HepG2 (cell line): ENCODE results near the gene MAP3K3. TPM values are rescaled to one million over a fixed set of nuclear protein-coding genes. Genes with fewer than 3 reads are reported as not detected.

Source experiments
- AGO2 ChIP-seq: fragments of 200-400 bp; formaldehyde crosslinking; optimal IDR thresholded peaks from 2 replicates; pipeline ENCODE3; 2017; ENCODE audit warnings: mild to moderate bottlenecking, low read depth, low read length, moderate library complexity
- EHMT2 ChIP-seq: fragments of 200-600 bp; sonication (generic); IDR thresholded peaks from 2 replicates; pipeline ENCODE4 v1.7.0; 2017; ENCODE audit warnings: antibody characterized with exemption, low read depth, low read length, borderline replicate concordance
- ERF ChIP-seq: IDR thresholded peaks from 2 replicates; pipeline ENCODE4 v1.6.1; 2018; ENCODE audit warnings: missing biosample characterization, missing genetic modification reagents
- RARG ChIP-seq: sonication (generic); formaldehyde crosslinking; IDR thresholded peaks from 2 replicates; pipeline ENCODE4 v1.4.0; 2020; ENCODE audit warnings: low read depth, mild to moderate bottlenecking, missing genetic modification reagents
- REL ChIP-seq: sonication (generic); formaldehyde crosslinking; conservative IDR thresholded peaks from 2 replicates; pipeline ENCODE4 v1.8.0; 2022; ENCODE audit warnings: mild to moderate bottlenecking, missing genetic modification reagents, moderate library complexity
- SYNCRIP ChIP-seq: fragments of 200-400 bp; formaldehyde crosslinking; IDR thresholded peaks from 2 replicates; pipeline ENCODE4 v1.6.1; 2018; ENCODE audit warnings: mild to moderate bottlenecking, low read depth, low read length; ENCODE audit not compliant: insufficient read depth
- TMF1 ChIP-seq: sonication (generic); formaldehyde crosslinking; IDR thresholded peaks from 2 replicates; pipeline ENCODE4 v1.8.1; 2022; ENCODE audit warnings: low read depth, missing genetic modification reagents
- ZBTB3 ChIP-seq: sonication (generic); formaldehyde crosslinking; IDR thresholded peaks from 2 replicates; pipeline ENCODE4 v1.4.0; 2020; ENCODE audit warnings: low read depth, mild to moderate bottlenecking, moderate library complexity, missing genetic modification reagents, borderline replicate concordance
- ZNF121 ChIP-seq: sonication (generic); formaldehyde crosslinking; IDR thresholded peaks from 2 replicates; pipeline ENCODE4 v1.5.0; 2020; ENCODE audit warnings: mild to moderate bottlenecking, missing genetic modification reagents
- ZNF468 ChIP-seq: sonication (generic); formaldehyde crosslinking; IDR thresholded peaks from 2 replicates; pipeline ENCODE4 v1.8.0; 2022; ENCODE audit warnings: mild to moderate bottlenecking, moderate library complexity, missing genetic modification reagents
- ZNF660 ChIP-seq: sonication (generic); formaldehyde crosslinking; IDR thresholded peaks from 2 replicates; pipeline ENCODE4 v1.5.1; 2020; ENCODE audit warnings: mild to moderate bottlenecking, low read depth, missing genetic modification reagents, borderline replicate concordance
- ZNF772 ChIP-seq: sonication (generic); formaldehyde crosslinking; IDR thresholded peaks from 2 replicates; pipeline ENCODE4 v1.5.0; 2020; ENCODE audit warnings: mild to moderate bottlenecking, missing genetic modification reagents
- ZNF780A ChIP-seq: sonication (generic); formaldehyde crosslinking; IDR thresholded peaks from 2 replicates; pipeline ENCODE4 v1.8.0; 2022; ENCODE audit warnings: mild to moderate bottlenecking, missing genetic modification reagents, moderate library complexity
- polyA plus RNA-seq, 8 experiments: library from polyadenylated mRNA; depleted of rRNA in 3 of 8; stranded (reverse) in 7 of 8; unstranded in 1 of 8; fragments of >200 nt; fragmentation: Illumina TruSeq in 4 of 8; extraction: Trizol in 4 of 8; gene quantifications; 2 replicates each; pipeline versions ENCODE4 v1.2.1 to v1.2.3, GENCODE V29; 2011 to 2016; ENCODE audit warnings: low read depth in 4 of 8, missing spikeins in 1 of 8, mixed read lengths in 1 of 8; ENCODE audit not compliant: insufficient read depth in 1 of 8
- total RNA-seq, 5 experiments: library from RNA; depleted of rRNA; stranded (reverse); fragments of >200 nt; fragmentation: Illumina TruSeq; extraction: Trizol; gene quantifications; 2 replicates each; pipeline ENCODE4 v1.2.3, GENCODE V29; 2016; ENCODE audit warnings: low read depth in 1 of 5
- TF ChIP-seq, protein P1 (sequence below): sonication (generic); formaldehyde crosslinking; IDR thresholded peaks from 2 replicates; pipeline ENCODE4 v1.4.0; 2020; ENCODE audit warnings: mild to moderate bottlenecking, missing genetic modification reagents
- TF ChIP-seq, protein P2 (sequence below): sonication (generic); formaldehyde crosslinking; IDR thresholded peaks from 2 replicates; pipeline ENCODE4 v1.5.0; 2020; ENCODE audit warnings: missing genetic modification reagents
- TF ChIP-seq, protein P3 (sequence below): sonication (generic); formaldehyde crosslinking; IDR thresholded peaks from 2 replicates; pipeline ENCODE4 v1.5.0; 2020; ENCODE audit warnings: missing genetic modification reagents, mild to moderate bottlenecking, borderline replicate concordance
- TF ChIP-seq, protein P4 (sequence below): sonication (generic); formaldehyde crosslinking; IDR thresholded peaks from 2 replicates; pipeline ENCODE4 v1.5.1; 2020; ENCODE audit warnings: mild to moderate bottlenecking, missing genetic modification reagents, borderline replicate concordance

The MAP3K3 gene
- total and polyA plus RNA-seq, 2 of the 13 experiments (the other 11 are each of a cell fraction or from before 2014, with no cell fraction given) = 17.7 to 21.8 TPM

DNA sequence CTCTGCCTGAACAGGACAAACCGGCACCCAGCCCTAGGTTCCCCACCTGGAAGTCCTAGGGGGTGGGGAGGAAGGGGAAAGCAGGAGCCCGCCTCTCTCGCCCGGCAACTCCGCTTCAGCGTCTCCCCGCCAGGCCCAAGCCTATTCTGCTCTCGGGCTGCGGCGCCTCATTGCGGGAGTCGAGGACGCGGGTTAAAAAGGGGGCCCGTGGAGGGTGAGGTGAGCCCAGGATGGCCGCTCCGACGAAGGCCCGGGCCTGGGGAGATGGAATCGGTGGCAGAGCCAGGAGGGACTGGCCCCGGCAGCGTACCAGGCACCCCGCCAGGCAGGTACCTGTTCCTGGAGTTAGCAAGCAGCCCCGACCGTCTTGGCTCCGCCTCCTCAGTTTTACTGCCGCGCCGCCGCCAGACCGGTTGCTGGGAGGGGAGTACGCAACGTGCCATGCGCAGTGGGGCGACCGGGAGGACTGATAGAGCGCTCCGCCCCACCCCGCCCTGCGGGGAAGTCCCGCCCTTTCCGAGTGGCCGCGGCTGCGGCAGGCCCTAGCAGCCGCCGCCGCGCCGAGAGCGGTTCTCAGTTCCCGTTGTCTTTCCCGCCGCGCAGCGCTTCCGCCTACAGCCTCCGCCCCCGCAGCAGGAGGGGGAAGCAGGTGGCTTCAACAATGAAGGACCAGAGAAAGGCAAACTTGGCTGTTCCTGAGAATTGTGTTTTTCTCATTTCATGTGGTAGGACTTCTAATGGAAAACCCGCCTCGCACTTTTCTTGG, 119.4 kb downstream of the MAP3K3 start, which contains the start of gene STRADA (continued):
- TF ChIP-seq ZNF121 (CRISPR knock-in tag) (peak; percentile 82), SYNCRIP (no peak), ZBTB3 (0 out of 2 replicates have a peak, but pooled peaks have one; percentile 47), RARG (CRISPR knock-in tag) (no peak), REL (CRISPR knock-in tag) (peak; percentile 67; the same call in 1 of the 2 replicates), ZNF468 (peak; percentile 34; the same call in 1 of the 2 replicates), EHMT2 (no peak), ZNF660 (no peak), ERF (CRISPR knock-in tag) (peak; percentile 74), TMF1 (CRISPR knock-in tag) (peak; percentile 81; the same call in 1 of the 2 replicates), ZNF772 (peak; percentile 79), AGO2 (peak; percentile 84), ZNF780A (CRISPR knock-in tag) (no peak)
- TF ChIP-seq, protein P1, sequence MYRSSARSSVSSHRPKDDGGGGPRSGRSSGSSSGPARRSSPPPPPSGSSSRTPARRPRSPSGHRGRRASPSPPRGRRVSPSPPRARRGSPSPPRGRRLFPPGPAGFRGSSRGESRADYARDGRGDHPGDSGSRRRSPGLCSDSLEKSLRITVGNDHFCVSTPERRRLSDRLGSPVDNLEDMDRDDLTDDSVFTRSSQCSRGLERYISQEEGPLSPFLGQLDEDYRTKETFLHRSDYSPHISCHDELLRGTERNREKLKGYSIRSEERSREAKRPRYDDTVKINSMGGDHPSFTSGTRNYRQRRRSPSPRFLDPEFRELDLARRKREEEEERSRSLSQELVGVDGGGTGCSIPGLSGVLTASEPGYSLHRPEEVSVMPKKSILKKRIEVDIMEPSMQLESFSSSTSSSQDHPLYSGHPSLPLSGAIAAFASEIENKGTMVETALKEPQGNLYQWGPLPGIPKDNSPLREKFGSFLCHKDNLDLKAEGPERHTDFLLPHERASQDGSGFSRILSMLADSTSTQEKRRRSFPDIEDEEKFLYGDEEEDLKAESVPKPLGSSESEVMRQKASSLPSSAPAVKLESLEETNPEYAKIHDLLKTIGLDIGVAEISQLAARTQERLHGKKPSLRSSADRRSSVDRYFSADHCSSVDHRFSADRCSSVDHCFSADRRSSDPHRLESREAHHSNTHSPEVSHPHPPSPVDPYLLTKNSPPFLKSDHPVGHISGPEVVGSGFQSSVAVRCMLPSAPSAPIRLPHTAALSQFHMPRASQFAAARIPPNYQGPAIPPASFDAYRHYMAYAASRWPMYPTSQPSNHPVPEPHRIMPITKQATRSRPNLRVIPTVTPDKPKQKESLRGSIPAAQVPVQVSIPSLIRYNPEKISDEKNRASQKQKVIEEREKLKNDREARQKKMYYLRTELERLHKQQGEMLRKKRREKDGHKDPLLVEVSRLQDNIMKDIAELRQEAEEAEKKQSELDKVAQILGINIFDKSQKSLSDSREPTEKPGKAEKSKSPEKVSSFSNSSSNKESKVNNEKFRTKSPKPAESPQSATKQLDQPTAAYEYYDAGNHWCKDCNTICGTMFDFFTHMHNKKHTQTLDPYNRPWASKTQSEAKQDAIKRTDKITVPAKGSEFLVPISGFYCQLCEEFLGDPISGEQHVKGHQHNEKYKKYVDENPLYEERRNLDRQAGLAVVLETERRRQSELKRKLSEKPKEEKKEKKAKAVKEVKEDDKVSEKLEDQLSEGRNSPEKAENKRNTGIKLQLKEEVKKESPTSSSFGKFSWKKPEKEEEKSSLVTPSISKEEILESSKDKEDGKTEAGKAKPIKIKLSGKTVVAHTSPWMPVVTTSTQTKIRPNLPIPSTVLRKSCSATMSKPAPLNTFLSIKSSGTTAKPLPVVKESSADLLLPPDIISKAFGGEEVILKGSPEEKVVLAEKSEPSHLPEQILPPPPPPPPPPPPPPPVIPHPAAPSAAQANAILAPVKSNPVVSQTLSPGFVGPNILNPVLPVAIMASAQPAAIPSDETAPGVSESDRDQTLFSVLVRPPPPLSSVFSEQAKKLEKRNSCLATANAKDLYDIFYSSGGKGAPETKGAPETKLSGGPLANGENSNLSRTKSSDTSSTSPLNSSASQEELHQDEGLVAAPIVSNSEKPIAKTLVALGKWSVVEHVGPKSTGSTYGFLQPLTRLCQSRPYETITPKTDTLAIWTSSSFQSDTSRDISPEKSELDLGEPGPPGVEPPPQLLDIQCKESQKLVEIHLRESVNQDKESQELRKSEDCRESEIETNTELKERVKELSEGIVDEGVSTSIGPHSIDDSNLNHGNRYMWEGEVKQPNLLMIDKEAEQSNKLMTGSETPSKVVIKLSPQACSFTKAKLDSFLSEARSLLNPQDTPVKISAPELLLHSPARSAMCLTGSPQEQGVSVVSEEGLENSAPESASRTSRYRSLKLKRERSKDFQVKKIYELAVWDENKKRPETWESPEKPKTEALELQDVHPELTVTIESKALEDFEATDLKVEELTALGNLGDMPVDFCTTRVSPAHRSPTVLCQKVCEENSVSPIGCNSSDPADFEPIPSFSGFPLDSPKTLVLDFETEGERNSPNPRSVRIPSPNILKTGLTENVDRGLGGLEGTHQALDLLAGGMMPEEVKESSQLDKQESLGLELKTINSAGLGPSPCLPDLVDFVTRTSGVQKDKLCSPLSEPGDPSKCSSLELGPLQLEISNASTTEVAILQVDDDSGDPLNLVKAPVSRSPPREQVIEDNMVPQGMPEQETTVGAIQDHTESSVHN (CRISPR knock-in tag) = peak; percentile 57; the same call in 1 of the 2 replicates
- TF ChIP-seq, protein P2, sequence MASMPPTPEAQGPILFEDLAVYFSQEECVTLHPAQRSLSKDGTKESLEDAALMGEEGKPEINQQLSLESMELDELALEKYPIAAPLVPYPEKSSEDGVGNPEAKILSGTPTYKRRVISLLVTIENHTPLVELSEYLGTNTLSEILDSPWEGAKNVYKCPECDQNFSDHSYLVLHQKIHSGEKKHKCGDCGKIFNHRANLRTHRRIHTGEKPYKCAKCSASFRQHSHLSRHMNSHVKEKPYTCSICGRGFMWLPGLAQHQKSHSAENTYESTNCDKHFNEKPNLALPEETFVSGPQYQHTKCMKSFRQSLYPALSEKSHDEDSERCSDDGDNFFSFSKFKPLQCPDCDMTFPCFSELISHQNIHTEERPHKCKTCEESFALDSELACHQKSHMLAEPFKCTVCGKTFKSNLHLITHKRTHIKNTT = no peak
- TF ChIP-seq, protein P3, sequence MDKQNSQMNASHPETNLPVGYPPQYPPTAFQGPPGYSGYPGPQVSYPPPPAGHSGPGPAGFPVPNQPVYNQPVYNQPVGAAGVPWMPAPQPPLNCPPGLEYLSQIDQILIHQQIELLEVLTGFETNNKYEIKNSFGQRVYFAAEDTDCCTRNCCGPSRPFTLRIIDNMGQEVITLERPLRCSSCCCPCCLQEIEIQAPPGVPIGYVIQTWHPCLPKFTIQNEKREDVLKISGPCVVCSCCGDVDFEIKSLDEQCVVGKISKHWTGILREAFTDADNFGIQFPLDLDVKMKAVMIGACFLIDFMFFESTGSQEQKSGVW (CRISPR knock-in tag) = no peak
- TF ChIP-seq, protein P4, sequence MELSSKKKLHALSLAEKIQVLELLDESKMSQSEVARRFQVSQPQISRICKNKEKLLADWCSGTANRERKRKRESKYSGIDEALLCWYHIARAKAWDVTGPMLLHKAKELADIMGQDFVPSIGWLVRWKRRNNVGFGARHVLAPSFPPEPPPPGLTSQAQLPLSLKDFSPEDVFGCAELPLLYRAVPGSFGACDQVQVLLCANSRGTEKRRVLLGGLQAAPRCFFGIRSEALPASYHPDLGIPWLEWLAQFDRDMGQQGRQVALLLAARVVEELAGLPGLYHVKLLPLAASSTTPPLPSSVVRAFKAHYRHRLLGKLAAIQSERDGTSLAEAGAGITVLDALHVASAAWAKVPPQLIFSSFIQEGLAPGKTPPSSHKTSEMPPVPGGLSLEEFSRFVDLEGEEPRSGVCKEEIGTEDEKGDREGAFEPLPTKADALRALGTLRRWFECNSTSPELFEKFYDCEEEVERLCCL (CRISPR knock-in tag) = peak; percentile 38; the same call in 1 of the 2 replicates
